A172 (cell line): ENCODE data around the gene ZDHHC17. TPM values are rescaled to one million over a fixed set of nuclear protein-coding genes. Genes with fewer than 3 reads are reported as not detected.
A peak's percentile ranks its signal among the peaks of the same experiment; 100 is the strongest.

ENCODE experiments used
- DNase-seq: peaks from one replicate; pipeline ENCODE4 v3.0.0-alpha.2; 2015; ENCODE audit warnings: low spot score
- total RNA-seq: library from RNA; depleted of rRNA; stranded (reverse); fragments of >200 nt; shearing (Covaris generic); gene quantifications from 2 replicates; pipeline ENCODE4 v1.2.3, GENCODE V29; 2014

The ZDHHC17 gene
- total RNA-seq, 1 experiment from 2014 or later: 19.4 TPM

GRCh38 chr12:76820888-76821482 is 57.1 kb downstream of the ZDHHC17 start:
- DNase-seq: peak; percentile 18

GRCh38 chr12:76830436-76830835 is 66.5 kb downstream of the ZDHHC17 start:
- DNase-seq: no peak

GRCh38 chr12:76836633-76837032 is 72.7 kb downstream of the ZDHHC17 start:
- DNase-seq: no peak

- no peak for DNase-seq
Observed at GRCh38 chr12:76847260-76847659, 83.3 kb downstream of the ZDHHC17 start.

- no peak for DNase-seq
Observed at GRCh38 chr12:76848132-76848531, 84.2 kb downstream of the ZDHHC17 start.

- DNase-seq: no peak
Observed at GRCh38 chr12:76852106-76852505, 88.2 kb downstream of the ZDHHC17 start.

- no peak for DNase-seq
Observed at GRCh38 chr12:76855271-76855670, 91.4 kb downstream of the ZDHHC17 start.

- DNase-seq: no peak
Observed at GRCh38 chr12:76856018-76856644, 92.2 kb downstream of the ZDHHC17 start.

DNA sequence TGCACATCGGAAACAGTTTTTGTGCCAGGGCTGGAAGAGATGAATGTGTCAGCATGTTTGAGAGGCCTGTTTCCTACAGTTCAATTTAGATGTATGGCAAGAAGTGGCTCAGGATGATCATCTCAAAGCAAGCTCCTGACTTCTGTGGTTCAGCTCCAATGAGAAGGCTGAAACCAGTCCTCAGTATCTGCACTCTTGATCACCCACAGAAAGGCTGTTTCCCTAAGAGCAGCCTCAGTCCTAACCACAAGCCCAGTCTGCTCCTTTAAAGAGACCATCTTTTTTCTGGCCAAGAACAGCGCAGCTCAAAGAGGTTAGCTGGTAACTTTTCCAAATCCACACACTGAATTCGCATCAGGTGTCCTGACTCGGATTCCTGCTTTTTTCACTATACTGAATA is 95.7 kb downstream of the ZDHHC17 start:
- DNase-seq: no peak

GRCh38 chr12:76860256-76860655 is 96.3 kb downstream of the ZDHHC17 start:
- DNase-seq: no peak

GRCh38 chr12:76863005-76863670 is 99.2 kb downstream of the ZDHHC17 start:
- no peak for DNase-seq

- no peak for DNase-seq
Observed at GRCh38 chr12:76863837-76864236, 99.9 kb downstream of the ZDHHC17 start.

- DNase-seq: no peak
Observed at GRCh38 chr12:76864791-76865400, 101.0 kb downstream of the ZDHHC17 start.

DNA sequence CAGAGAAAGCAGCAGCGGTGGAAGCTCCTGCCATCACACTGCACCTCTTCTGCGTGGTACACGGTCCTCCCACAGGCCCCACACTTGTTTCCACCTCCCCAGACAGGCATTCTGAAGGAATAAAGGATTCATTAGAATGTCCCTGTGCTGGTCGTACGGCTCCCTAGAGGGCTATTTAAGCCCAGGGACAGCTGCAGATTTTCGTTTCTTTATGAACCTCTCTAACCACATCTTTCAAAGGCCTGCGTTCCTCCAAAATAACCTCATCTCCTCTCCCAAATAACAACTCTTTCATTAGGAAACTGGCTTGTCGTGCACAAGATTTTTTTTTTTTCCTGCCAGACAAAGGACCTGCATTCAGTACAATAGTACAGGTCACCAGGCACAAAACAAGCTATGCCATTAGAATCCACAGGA is 102.2 kb downstream of the ZDHHC17 start:
- no peak for DNase-seq

DNA sequence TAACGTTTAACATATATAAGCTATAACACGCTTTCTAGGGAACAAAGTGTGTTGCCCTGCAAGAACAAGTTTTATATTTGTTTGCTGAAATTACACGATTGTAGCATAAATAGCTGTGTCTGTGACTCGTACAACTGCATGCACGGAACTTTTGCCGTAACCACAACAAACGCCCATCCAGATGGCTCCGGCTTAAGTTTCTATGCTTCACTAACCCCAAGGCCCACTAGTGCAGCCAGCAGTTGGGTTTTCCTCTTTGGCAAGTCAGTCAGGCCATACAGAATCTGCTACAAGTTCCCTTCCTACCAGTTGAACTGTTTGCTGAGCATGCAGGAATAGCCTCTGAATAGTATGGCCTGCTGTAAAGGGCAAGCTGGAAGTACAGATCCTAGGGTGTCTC is 102.8 kb downstream of the ZDHHC17 start:
- DNase-seq: no peak

DNA sequence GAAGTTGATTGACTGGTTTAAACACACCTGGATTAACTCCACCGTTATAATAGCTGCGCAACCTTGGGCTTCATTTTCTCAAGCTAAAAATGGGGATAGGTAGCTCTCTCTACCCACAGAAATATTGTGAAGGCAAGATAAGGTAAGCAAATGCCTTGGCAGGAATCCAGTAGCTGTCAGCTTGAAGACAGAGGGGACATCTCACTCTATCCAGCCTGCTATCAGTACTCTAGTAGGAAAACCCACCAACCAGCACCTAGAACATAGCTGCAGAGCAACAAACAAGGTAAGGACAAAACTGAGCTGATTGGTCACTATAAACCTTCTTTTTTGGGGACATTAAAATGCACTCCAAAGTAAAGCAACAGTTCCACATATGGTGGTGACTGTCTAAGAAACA is 107.2 kb downstream of the ZDHHC17 start:
- DNase-seq: no peak

DNA sequence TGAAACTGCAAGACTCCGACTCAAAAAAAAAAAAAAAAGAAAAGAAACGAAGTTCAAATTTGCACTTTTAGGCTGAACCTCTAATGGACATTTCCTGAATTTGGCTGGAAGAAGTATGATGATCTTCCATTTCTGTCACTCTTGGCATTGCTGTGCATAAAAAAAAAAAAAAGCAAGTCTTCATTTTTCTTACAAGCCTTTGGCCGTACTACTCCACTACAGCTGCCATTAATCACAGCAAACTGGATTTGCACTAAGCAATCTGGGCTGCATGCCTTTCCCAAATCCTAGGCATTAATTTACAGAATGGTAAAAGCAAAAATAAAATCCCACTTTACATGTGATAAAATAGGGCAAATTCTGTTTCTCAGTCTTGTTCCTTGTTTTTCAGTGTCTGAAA is 107.8 kb downstream of the ZDHHC17 start:
- no peak for DNase-seq

GRCh38 chr12:76872415-76872814 is 108.5 kb downstream of the ZDHHC17 start:
- no peak for DNase-seq

DNA sequence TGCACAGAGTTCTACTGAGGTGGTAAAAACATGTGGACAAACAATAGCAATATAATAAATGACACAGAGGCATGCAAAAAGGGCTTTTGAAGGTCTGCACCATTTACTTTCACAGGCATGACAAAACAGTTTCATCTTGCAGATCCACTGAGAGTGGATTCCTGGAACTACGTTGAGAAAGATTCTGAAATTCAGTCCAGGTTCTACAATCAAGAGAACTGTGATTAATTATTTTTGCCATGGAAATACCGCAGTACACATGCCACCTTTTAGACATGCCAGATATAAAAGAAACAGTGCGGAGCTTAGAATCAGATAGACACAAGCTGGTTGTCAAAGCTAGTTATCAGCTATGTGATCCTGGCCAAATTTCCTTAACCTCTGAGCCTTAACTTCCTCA is 110.1 kb downstream of the ZDHHC17 start:
- DNase-seq: no peak

DNA sequence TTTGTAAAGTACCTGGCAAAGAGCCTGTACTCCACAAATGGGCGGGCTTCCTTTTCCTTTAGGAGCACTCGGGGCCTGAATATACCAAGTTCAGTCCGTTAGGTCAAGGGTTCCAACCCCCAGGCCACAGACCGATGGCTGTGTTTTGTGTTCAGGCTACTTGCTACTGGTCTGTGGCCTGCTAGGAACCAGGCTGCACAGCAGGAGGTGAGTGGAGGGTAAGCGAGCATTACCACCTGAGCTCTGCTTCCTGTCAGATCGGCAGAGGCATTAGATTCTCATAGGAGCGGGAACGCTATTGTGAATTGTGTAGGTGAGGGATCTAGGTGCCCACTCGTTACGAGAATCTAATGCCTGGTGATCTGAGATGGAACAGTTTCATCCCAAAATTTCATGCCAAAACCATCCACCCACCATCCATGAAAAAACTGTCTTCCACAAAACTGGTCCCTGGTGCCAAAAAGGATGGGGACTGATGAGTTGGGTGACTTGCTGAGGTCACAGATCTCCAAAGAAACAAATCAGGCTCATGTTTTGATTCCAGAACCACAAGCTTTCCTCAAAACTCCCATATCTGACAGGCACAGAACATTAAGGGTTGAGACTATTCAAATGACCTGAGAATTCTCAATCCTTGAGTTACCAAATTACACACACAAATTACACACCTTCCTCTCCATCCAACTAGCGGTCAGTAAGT is 110.7 kb downstream of the ZDHHC17 start:
- no peak for DNase-seq

DNA sequence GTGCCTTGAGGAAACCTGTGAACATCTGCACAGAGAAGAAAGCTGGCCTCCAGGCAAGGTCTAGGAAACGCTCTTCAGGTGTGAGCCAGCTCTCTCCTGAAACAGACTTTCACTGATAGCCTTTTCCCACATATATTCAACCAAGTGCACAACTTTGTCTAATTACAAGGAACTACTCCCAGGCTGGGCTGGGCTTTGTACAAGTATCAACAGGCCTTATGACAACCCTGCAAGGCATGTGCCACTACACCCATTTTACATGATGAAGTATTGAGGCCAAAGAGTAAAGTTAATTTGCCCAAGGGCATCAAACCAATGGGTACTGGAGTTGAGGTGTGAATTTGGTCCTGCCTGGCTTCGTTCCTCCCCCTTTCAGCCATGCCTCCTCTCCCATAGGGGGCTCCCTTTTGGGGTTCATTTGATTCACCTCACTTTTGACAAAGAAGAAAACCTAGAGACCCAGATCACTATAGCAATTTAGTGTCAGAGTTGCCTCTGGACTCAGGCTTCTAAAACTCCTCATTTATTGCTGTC is 112.8 kb downstream of the ZDHHC17 start:
- no peak for DNase-seq
